SK-N-SH (cell line): ENCODE data around the gene PKD2L2.

Experiments used
- TF ChIP-seq, protein P1 (sequence below): IDR thresholded peaks from 2 replicates; pipeline ENCODE4 v1.4.0; 2012; ENCODE audit warnings: low read depth
- TF ChIP-seq, protein P2 (sequence below): fragments of 200-600 bp; sonication (generic); IDR thresholded peaks from 2 replicates; pipeline ENCODE4 v1.6.1; 2017; ENCODE audit warnings: antibody characterized with exemption, mild to moderate bottlenecking, moderate library complexity

DNA sequence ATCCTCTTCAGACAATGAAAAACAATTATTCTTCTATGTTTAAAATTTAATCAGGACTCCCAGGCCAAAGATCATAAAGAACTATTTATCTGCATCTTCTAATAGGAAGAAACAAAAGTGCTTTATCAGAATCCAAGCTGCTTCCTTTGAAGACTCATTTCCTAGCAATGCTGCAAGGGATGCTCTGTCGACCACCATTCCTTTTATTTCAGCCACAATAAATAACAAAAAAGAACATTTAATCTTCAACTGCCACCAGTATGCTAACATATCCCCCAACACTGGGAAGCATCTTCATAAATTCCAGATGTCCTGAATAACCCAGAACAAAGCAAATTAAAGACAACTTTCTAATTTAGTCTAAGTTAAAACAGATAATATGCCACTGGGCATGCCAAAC is 68.7 kb downstream of the PKD2L2 start:
- TF ChIP-seq, protein P1, sequence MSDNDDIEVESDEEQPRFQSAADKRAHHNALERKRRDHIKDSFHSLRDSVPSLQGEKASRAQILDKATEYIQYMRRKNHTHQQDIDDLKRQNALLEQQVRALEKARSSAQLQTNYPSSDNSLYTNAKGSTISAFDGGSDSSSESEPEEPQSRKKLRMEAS = no peak
- TF ChIP-seq, protein P2, sequence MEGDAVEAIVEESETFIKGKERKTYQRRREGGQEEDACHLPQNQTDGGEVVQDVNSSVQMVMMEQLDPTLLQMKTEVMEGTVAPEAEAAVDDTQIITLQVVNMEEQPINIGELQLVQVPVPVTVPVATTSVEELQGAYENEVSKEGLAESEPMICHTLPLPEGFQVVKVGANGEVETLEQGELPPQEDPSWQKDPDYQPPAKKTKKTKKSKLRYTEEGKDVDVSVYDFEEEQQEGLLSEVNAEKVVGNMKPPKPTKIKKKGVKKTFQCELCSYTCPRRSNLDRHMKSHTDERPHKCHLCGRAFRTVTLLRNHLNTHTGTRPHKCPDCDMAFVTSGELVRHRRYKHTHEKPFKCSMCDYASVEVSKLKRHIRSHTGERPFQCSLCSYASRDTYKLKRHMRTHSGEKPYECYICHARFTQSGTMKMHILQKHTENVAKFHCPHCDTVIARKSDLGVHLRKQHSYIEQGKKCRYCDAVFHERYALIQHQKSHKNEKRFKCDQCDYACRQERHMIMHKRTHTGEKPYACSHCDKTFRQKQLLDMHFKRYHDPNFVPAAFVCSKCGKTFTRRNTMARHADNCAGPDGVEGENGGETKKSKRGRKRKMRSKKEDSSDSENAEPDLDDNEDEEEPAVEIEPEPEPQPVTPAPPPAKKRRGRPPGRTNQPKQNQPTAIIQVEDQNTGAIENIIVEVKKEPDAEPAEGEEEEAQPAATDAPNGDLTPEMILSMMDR = no peak
